SK-N-SH (cell line): ENCODE results near the gene BCL6B. TPM values are rescaled to one million over a fixed set of nuclear protein-coding genes. Genes with fewer than 3 reads are reported as not detected.

Experiments used
- CTCF ChIA-PET: fragments of 300-600, 350-600 bp; formaldehyde crosslinking; extraction: SDS; loops from one replicate; lab custom pipeline; 2021; lab: Yijun Ruan, JAX
- POLR2A ChIA-PET: fragments of 350-600 bp; sonication (Branson Sonifier 250); formaldehyde crosslinking; extraction: SDS; loops from one replicate; lab custom pipeline; 2020; ENCODE audit warnings: antibody characterized with exemption, inconsistent platforms; lab: Yijun Ruan, JAX
- DNase-seq: peaks from one replicate; pipeline ENCODE4 v3.0.0; 2012
- H2AFZ ChIP-seq: fragments of 200-600 bp; sonication (generic); 2 replicates; pipeline ENCODE4 v1.8.1; 2016; ENCODE audit warnings: antibody characterized with exemption, mild to moderate bottlenecking, low read depth
- H3F3A ChIP-seq: fragments of 200-600 bp; sonication (generic); replicated peaks from 2 replicates; pipeline ENCODE3; 2016; ENCODE audit warnings: antibody characterized with exemption, mild to moderate bottlenecking; ENCODE audit not compliant: insufficient read depth
- H3K27ac ChIP-seq, 2 experiments: fragments of 200-500 bp in 1 of 2; fragments of 200-600 bp in 1 of 2; sonication (Bioruptor generic) in 1 of 2; sonication (generic), shearing (Covaris generic) in 1 of 2; 2 replicates each; pipeline versions ENCODE4 v1.5.1 to v1.6.1; 2014 to 2016; ENCODE audit warnings: low read depth in 2 of 2, inconsistent platforms in 1 of 2, low read length in 1 of 2, mild to moderate bottlenecking in 1 of 2, mixed read lengths in 1 of 2
- H3K27me3 ChIP-seq: fragments of 200-600 bp; sonication (generic), shearing (Covaris generic); 2 replicates; pipeline ENCODE4 v1.6.1; 2016; ENCODE audit warnings: mixed run types; ENCODE audit not compliant: insufficient read depth
- H3K36me3 ChIP-seq, 2 experiments: fragments of 200-500 bp in 1 of 2; fragments of 200-600 bp in 1 of 2; sonication (Bioruptor generic) in 1 of 2; sonication (generic) in 1 of 2; replicated peaks in 1 of 2; 2 replicates each; pipeline versions ENCODE3 to v1.5.1; 2014 to 2016; ENCODE audit warnings: low read length in 1 of 2, mild to moderate bottlenecking in 1 of 2; ENCODE audit not compliant: insufficient read depth in 2 of 2, control insufficient read depth in 1 of 2
- H3K4me1 ChIP-seq, 2 experiments: fragments of 200-500 bp in 1 of 2; fragments of 200-600 bp in 1 of 2; sonication (Bioruptor generic) in 1 of 2; sonication (generic), shearing (Covaris generic) in 1 of 2; 2 replicates each; pipeline versions ENCODE4 v1.5.1 to v1.6.1; 2014 to 2016; ENCODE audit warnings: low read depth in 1 of 2, low read length in 1 of 2, mixed run types in 1 of 2; ENCODE audit not compliant: insufficient read depth in 2 of 2, control insufficient read depth in 1 of 2
- H3K4me2 ChIP-seq: fragments of 200-600 bp; sonication (generic), shearing (Covaris generic); 2 replicates; pipeline ENCODE4 v1.6.1; 2017; ENCODE audit warnings: mixed run types
- H3K4me3 ChIP-seq, 2 experiments: fragments of 200-500 bp in 1 of 2; fragments of 200-600 bp in 1 of 2; sonication (Bioruptor generic) in 1 of 2; sonication (generic), shearing (Covaris generic) in 1 of 2; 2 replicates each; pipeline versions ENCODE4 v1.5.1 to v1.8.1; 2014 to 2016; ENCODE audit warnings: low read depth in 2 of 2, inconsistent platforms in 1 of 2, low read length in 1 of 2, mild to moderate bottlenecking in 1 of 2, mixed read lengths in 1 of 2, moderate library complexity in 1 of 2
- H3K79me2 ChIP-seq: fragments of 200-600 bp; sonication (generic); 2 replicates; pipeline ENCODE4 v1.8.1; 2017; ENCODE audit warnings: mild to moderate bottlenecking; ENCODE audit not compliant: insufficient read depth
- H3K9ac ChIP-seq: fragments of 200-600 bp; sonication (generic); 2 replicates; pipeline ENCODE4 v1.6.1; 2017; ENCODE audit warnings: mixed run types
- H3K9me2 ChIP-seq: fragments of 200-600 bp; sonication (generic); 2 replicates; pipeline ENCODE4 v1.6.1; 2017; ENCODE audit warnings: mixed run types
- H3K9me3 ChIP-seq: fragments of 200-600 bp; sonication (generic); 2 replicates; pipeline ENCODE4 v1.6.1; 2017; ENCODE audit warnings: mixed run types, mild to moderate bottlenecking, moderate library complexity
- H4K20me1 ChIP-seq: fragments of 200-600 bp; sonication (generic); 2 replicates; pipeline ENCODE4 v1.6.1; 2017; ENCODE audit warnings: mild to moderate bottlenecking, mixed run types; ENCODE audit not compliant: insufficient read depth
- CHD2 ChIP-seq: fragments of 150-350 bp; IDR thresholded peaks from 2 replicates; pipeline ENCODE4 v1.6.1; 2018; ENCODE audit warnings: low read length; ENCODE audit not compliant: partially characterized antibody
- ELF1 ChIP-seq: IDR thresholded peaks from 2 replicates; pipeline ENCODE4 v1.4.0; 2012
- EZH2phosphoT487 ChIP-seq: fragments of 200-600 bp; sonication (generic); IDR thresholded peaks from 2 replicates; pipeline ENCODE4 v1.6.1; 2017; ENCODE audit warnings: low read depth, mixed run types, mild to moderate bottlenecking, antibody characterized with exemption, moderate library complexity, borderline replicate concordance
- GABPA ChIP-seq: IDR thresholded peaks from 2 replicates; pipeline ENCODE4 v1.4.0; 2012; ENCODE audit warnings: low read depth, mild to moderate bottlenecking
- IRF3 ChIP-seq: fragments of 150-350 bp; IDR thresholded peaks from 2 replicates; pipeline ENCODE4 v1.6.1; 2016; ENCODE audit warnings: mild to moderate bottlenecking, low read depth, low read length
- NRF1 ChIP-seq: IDR thresholded peaks from 2 replicates; pipeline ENCODE4 v1.6.1; 2012; ENCODE audit warnings: low read depth, mild to moderate bottlenecking, low read length
- REST ChIP-seq: IDR thresholded peaks from 2 replicates; pipeline ENCODE4 v1.6.1; 2012; ENCODE audit warnings: mild to moderate bottlenecking, low read depth, low read length, moderate library complexity
- SIN3A ChIP-seq: IDR thresholded peaks from 2 replicates; pipeline ENCODE4 v1.6.1; 2012; ENCODE audit warnings: low read depth, mild to moderate bottlenecking, low read length, moderate library complexity, borderline replicate concordance
- TAF1 ChIP-seq: IDR thresholded peaks from 2 replicates; pipeline ENCODE4 v1.6.1; 2012; ENCODE audit warnings: low read depth, mild to moderate bottlenecking, low read length, moderate library complexity, borderline replicate concordance
- USF2 ChIP-seq: fragments of 150-350 bp; IDR thresholded peaks from 2 replicates; pipeline ENCODE4 v1.6.1; 2017; ENCODE audit warnings: antibody characterized with exemption, low read length, low read depth, borderline replicate concordance
- YY1 ChIP-seq: IDR thresholded peaks from 2 replicates; pipeline ENCODE4 v1.4.0; 2012; ENCODE audit warnings: low read depth, mild to moderate bottlenecking
- WGBS: methylation state at CpG from one replicate; pipeline ENCODE4 v1.1.6; 2017; ENCODE audit warnings: low lambda C conversion rate; 5-methylcytosine and 5-hydroxymethylcytosine counted together
- polyA plus RNA-seq, 3 experiments: library from polyadenylated mRNA; depleted of rRNA; stranded (reverse); fragments of >200 nt; gene quantifications; 2 replicates each; pipeline ENCODE4 v1.2.3, GENCODE V29; 2012

BCL6B gene
- polyA plus RNA-seq, 1 of the 3 experiments (the other 2 are of a cell fraction) = 0.02 TPM

GRCh38 chr17:7070712-7071111 is 47.9 kb downstream of the BCL6B start (continued):
- TF ChIP-seq REST (no peak), USF2 (no peak), CHD2 (no peak), EZH2phosphoT487 (no peak), GABPA (no peak), ELF1 (no peak), SIN3A (no peak), TAF1 (no peak), YY1 (no peak)

GRCh38 chr17:7072406-7072805 is 49.6 kb downstream of the BCL6B start:
- Histone ChIP-seq H3K27ac (no peak overlapping the region), H3F3A (no peaks in the 10 kb centered on the region), H3K79me2 (no peaks in the 10 kb centered on the region), H3K36me3 (no peaks in the 10 kb centered on the region), H3K27me3 (peaks cover 40% of the 10 kb centered on the region), H3K4me3 (no peak overlapping the region), H3K4me1 (no peaks in the 10 kb centered on the region), H2AFZ (no peak overlapping the region), H3K4me2 (no peak overlapping the region), H4K20me1 (no peaks in the 10 kb centered on the region), H3K9me3 (no peaks in the 10 kb centered on the region), H3K9ac (no peak overlapping the region), H3K9me2 (no peaks in the 10 kb centered on the region)
- 13% methylated on average over 2 of the region's 2 CpGs for WGBS
- ChIA-PET CTCF (interaction anchor here (0.8 to 2.0 kb wide), 5 partner anchors 18 to 65 kb away, joined by 3 to 7 read pairs (median 3); no protein-coding TSS in a partner anchor), POLR2A (no interaction called here)
- TF ChIP-seq TAF1 (no peak), NRF1 (no peak), USF2 (no peak), YY1 (no peak), IRF3 (no peak), EZH2phosphoT487 (no peak), ELF1 (no peak)
- DNase-seq = no peak
